LNCAP (cell line): Measurements from ENCODE around the gene SMPD2.

Experiments used
- TF ChIP-seq, protein P1 (sequence below): fragments of 450-650 bp; IDR thresholded peaks from 2 replicates; pipeline ENCODE4 v1.5.1; 2017; ENCODE audit warnings: mild to moderate bottlenecking

The SMPD2 gene

DNA sequence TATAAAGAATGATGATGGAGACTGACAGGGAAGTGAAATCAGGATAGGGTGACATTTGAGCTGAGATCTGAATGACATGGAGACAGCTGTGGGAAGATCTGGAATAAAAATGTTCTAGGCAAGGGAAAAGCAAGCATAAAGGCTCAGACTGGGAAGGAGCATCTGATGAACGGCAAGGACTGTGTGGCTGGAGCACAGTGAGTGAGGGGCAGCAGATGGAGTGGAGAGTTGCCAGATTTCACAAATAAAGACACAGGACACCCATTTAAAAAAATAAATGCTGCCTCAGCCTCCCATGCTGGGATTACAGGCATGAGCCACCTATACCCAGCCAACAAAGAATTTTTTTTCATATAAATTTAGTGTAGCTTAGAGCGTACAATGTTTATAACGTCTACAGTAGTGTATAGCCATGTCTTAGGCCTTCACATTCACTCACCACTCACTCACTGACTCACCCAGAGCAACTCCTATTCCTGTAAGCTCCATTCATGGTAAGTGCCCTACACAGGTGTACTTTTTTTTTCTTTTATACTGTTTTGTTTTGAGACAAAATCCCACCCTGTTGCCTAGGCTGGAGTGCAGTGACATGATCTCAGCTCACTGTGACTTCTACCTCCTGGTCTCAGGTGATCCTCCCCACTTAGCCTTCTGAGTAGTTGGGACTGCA, 44.9 kb downstream of the SMPD2 start:
- TF ChIP-seq, protein P1, sequence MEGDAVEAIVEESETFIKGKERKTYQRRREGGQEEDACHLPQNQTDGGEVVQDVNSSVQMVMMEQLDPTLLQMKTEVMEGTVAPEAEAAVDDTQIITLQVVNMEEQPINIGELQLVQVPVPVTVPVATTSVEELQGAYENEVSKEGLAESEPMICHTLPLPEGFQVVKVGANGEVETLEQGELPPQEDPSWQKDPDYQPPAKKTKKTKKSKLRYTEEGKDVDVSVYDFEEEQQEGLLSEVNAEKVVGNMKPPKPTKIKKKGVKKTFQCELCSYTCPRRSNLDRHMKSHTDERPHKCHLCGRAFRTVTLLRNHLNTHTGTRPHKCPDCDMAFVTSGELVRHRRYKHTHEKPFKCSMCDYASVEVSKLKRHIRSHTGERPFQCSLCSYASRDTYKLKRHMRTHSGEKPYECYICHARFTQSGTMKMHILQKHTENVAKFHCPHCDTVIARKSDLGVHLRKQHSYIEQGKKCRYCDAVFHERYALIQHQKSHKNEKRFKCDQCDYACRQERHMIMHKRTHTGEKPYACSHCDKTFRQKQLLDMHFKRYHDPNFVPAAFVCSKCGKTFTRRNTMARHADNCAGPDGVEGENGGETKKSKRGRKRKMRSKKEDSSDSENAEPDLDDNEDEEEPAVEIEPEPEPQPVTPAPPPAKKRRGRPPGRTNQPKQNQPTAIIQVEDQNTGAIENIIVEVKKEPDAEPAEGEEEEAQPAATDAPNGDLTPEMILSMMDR = no peak

DNA sequence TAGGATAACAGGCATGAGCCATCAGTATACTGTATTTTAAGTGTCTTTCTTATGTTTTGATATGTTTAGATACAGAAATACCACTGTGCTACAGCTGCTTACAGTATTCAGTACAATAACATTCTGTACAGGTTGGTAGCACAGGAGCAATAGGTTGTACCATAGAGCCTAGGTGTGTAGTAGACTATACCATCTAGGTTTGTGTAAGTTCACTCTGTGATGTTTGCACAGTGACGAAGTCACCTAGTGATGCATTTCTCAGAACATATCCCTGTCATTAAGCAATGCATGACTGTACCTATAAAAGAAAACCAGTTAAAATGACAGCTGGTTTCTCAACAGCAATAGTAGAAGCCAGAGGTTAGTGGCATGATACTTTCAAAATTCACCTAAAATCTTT, 45.5 kb downstream of the SMPD2 start:
- TF ChIP-seq, protein P1 = no peak

DNA sequence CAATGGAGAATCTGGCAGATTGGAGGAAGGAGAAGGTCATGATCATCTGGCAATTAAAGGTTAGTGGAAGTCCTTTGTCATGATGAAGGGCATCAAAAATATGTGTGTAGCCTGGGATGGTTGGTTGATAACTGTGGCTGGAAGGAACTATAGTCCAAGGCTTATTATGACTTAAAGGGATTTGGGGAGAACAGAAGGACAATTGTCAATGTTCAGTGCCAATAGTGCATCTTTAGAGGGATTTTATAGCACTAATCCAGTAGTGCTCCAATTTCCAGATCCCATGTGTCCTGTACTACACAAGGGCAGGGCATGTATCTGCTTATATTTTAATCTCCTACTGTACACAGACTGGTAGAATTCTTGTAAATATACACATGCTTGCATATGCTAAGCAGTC, 47.5 kb downstream of the SMPD2 start:
- TF ChIP-seq, protein P1 = no peak

DNA sequence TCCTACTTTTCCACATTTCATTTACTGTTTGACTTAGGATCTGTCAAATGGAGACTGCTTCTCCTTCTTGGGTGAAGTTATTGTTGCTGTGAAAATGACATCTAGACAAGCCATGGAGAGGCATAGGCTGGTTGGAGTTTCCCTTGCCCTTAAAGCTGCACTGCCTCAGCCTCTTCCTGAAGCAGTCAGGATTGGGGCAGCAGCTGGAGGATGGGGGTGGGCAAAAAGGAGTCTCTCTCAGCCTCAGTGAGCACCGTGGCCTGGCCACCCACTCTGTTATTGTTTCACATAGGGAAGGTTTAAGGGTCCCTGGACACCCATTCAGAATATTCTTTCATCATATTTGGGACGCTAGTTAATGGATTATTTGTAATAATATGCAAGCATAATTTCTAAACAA, 50.2 kb downstream of the SMPD2 start:
- TF ChIP-seq, protein P1 = no peak

DNA sequence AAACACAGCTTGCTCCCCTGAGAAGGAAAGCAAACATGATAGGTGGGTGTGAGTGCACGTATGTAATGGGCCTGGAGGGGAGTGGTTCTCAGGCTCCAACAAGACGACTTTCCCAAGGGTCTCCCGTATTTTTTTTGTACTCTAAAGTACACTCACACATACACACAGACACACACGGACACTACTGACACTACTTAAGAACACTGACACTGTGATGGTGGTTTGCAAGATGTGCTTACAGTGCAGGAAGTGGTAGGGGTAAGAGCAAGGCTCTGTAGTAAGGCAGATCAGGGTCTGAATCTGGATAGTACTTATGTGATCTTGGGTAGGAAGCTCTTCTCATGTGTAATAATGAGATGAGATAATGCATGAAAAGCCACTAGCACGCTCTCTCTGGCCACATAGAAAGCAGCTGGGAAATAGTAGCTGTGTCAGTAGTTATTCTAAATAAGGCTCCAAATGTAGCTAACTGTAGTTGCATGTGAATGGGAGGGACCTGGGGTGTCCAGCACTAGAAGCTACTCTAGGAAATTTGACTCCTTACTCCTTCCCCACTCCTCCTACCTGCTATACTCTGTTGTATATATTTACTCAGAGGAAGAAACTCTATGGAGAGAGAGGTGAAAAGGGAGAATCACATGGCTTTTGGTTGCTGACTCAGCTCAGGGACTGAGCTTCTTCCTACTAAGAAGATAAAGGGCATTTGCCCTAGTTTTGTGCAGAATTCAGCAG, 50.8 kb downstream of the SMPD2 start:
- TF ChIP-seq, protein P1 = no peak
